GM21723 (cell line): Measurements from ENCODE around the gene OR4K17.
"Not testable (repeated sequence)": the region's sequence is repeated elsewhere in the genome, so short reads cannot be mapped to it uniquely, and the experiment has no call there.

Experiments
- ATAC-seq: cut with Tn5 transposase; IDR thresholded peaks from one replicate; pipeline ENCODE4 v1.9.1; 2021; ENCODE audit warnings: mild to moderate bottlenecking, moderate library complexity; ENCODE audit not compliant: unreplicated experiment

The OR4K17 gene, protein sequence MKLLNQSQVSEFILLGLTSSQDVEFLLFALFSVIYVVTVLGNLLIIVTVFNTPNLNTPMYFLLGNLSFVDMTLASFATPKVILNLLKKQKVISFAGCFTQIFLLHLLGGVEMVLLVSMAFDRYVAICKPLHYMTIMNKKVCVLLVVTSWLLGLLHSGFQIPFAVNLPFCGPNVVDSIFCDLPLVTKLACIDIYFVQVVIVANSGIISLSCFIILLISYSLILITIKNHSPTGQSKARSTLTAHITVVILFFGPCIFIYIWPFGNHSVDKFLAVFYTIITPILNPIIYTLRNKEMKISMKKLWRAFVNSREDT

GRCh38 chr14:20110438-20110837 lies at the start of gene OR4K17:
Gene OR4K17, plus strand, starts transcription at chr14:20110739. Its CDS starts 6,761 bp downstream, at chr14:20117500.
- no peak for ATAC-seq

DNA sequence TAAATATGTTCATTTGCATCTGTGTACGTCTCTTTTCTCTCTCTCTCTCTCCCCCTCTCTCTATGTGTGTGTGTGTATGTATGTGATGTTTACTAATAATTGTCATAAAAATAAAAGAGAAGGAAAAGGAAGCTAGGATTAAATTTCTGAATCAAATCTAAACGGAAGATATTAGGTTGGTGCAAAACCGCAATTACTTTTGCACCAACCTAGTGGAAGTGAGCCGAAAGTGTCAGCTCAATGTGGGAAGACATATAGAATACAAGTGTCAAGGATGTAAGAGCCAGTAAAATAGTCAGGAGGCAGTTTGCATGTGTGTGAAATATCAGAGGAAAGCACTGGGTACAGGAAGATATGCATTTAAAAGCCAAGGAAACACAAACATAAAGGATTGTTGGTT lies 18.5 kb upstream of the OR4K17 start:
- no peak for ATAC-seq

DNA sequence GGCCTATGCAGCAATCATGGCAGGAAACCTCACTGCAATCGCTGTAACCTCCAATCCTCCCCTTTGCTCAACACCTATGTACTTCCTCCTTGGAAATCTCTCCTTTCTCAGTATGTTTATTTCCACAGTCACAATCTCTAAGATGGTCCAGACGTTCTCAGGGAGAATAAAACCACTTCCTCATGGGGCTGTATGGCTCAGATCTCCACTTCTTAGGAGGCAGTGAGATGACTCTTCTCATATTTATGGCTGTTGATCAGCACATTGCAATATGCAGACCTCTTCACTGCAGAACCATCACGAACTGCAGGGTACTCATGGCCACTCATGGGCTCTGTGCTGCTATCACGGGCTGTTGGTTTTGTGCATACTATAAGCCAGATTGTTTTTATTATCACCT lies 17.1 kb upstream of the OR4K17 start:
- ATAC-seq = no peak

- not testable (repeated sequence) for ATAC-seq
Observed at GRCh38 chr14:20098926-20099770, 11.4 kb upstream of the OR4K17 start.

- ATAC-seq = no peak
Observed at GRCh38 chr14:20112321-20112720, 1.8 kb downstream of the OR4K17 start.

DNA sequence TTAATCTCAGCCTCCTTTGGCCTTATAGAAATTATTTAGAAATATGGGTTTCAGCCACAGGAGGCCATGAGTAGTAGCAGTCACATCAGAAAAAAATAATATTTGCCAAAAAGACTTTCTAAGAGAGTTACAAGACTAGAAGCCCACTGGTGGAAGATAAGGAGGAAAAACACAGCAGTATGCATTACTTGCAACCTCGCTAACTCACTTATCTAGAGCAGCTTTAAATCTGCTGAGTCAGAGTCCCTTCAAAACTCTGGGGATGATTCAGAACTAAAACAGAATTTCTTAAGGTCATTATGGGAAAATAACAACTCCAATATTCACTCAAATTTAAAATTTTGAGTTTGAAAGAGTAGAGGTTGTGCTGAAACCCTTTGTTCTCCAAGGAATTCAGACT lies 6.2 kb downstream of the OR4K17 start:
- ATAC-seq = no peak

GRCh38 chr14:20118795-20119194 lies 8.3 kb downstream of the OR4K17 start:
- no peak for ATAC-seq

- no peak for ATAC-seq
Observed at GRCh38 chr14:20138520-20138919, 28.0 kb downstream of the OR4K17 start, which contains the start of gene OR4N5. Gene OR4N5, plus strand, starts transcription at chr14:20138820. Its CDS starts 4,916 bp downstream, at chr14:20143736.

- ATAC-seq = no peak
Observed at GRCh38 chr14:20143911-20144310, 33.4 kb downstream of the OR4K17 start.

DNA sequence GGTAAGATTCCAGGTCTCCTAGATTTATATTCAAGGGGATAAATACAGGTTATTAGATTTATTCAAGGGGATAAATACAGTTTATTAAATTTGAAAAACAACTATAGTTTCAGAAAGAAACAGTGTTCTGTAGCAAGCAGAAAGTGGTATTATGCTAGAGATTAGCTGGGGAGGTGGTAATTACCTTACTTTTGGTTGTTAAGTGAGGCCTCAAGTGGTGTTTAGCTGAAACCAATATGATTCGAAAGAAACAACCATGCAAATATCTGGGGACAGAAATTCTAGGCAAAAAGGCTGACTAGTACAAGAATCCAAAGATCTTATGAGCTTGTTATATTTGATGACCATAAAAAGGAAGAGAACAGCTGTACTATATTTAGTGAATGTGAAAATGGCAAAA lies 34.3 kb downstream of the OR4K17 start:
- no peak for ATAC-seq

GRCh38 chr14:20164462-20164861 lies 53.9 kb downstream of the OR4K17 start:
- no peak for ATAC-seq

DNA sequence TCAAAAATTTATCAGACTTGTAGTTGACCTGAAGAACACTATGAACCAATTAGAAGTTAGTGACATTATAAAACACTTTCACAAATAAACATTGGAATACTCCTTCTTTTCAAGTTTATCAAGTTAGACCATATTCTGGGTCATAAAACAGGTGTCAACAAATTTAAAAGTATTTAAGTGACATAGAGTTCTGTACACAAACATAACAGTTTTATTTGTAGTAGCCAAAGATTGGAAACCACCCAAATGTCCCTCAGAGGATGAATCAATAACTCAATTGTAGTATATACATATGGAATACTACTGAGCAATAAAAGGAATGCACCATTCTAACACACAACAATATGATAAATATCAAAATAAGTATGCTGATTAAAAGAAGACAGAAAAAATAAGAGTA lies 56.6 kb downstream of the OR4K17 start:
- no peak for ATAC-seq

- ATAC-seq = not testable (repeated sequence)
Observed at GRCh38 chr14:20169852-20170251, 59.3 kb downstream of the OR4K17 start.
